Measurements from ENCODE around the gene GARIN1A. TPM values are rescaled to one million over a fixed set of nuclear protein-coding genes. Genes with fewer than 3 reads are reported as not detected.
A peak's percentile ranks its signal among the peaks of the same experiment; 100 is the strongest.

GARIN1A gene
- total and polyA plus RNA-seq, 2 of the 8 experiments (the other 6 are each of a cell fraction or from before 2014, with no cell fraction given): 0.34 TPM; not detected in 1

DNA sequence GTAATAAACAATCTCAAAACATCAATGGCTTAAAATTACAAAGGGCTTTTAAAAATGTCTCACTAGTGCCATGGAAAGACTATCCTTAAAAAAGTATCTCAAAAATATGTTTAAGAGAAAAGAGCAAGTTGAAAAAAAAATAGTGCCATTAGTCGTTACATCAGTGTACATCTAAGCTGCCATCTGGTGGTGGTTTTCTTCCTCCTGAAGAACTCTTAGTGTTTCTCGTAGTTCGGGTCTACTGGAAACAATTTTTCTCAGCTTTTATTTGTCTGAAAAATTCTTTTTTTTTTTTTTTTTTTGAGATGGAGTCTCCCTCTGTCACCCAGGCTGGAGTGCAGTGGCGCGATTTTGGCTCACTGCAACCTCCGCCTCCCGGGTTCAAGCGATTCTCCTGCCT, 5.9 kb upstream of the GARIN1A start:
- Histone ChIP-seq H3K36me3 (ENCODE audit: control insufficient read depth in 2 of 4, insufficient read depth in 4 of 4, low read length in 3 of 4) (no peaks in the 10 kb centered on the region), H3K18ac (ENCODE audit: extremely low read depth, low read length) (no peak overlapping the region), H3K27me3 (replicated peaks in 1 of 4; ENCODE audit: control insufficient read depth in 3 of 4, extremely low read depth in 1 of 4, insufficient read depth in 3 of 4, low read length in 3 of 4) (no peaks in the 10 kb centered on the region), H3K79me2 (ENCODE audit: control insufficient read depth in 1 of 2, insufficient read depth in 2 of 2, low read length in 2 of 2) (no peaks in the 10 kb centered on the region), H3K56ac (replicated peaks; ENCODE audit: insufficient read length, low read depth, low read length) (no peak overlapping the region), H3K14ac (ENCODE audit: insufficient read length) (no peak overlapping the region), H2BK5ac (ENCODE audit: low read depth, low read length) (no peak overlapping the region), H4K20me1 (replicated peaks in 1 of 2; ENCODE audit: control insufficient read depth in 1 of 2, insufficient read depth in 2 of 2, low read length in 2 of 2) (no peaks in the 10 kb centered on the region), H3K4ac (replicated peaks; ENCODE audit: insufficient read length, low read depth, low read length) (no peak overlapping the region), H2AFZ (ENCODE audit: low read length) (no peak overlapping the region), H4K8ac (ENCODE audit: extremely low read depth, insufficient read depth, low read length) (no peak overlapping the region), H3K4me1 (replicated peaks in 1 of 4; ENCODE audit: control insufficient read depth in 3 of 4, insufficient read depth in 4 of 4, low read length in 3 of 4) (no peaks in the 10 kb centered on the region), H3K79me1 (ENCODE audit: low read depth, low read length) (no peaks in the 10 kb centered on the region), H2BK12ac (ENCODE audit: low read depth, low read length) (no peak overlapping the region), H3K9me3 (ENCODE audit: insufficient read depth in 2 of 2, low read depth in 1 of 2, low read length in 1 of 2) (peaks cover 5 to 10% of the 10 kb centered on the region in 2 experiments; a peak in 2 of 4 replicates), H2BK15ac (ENCODE audit: low read length) (no peak overlapping the region), H2BK120ac (replicated peaks; ENCODE audit: low read depth, low read length) (no peak overlapping the region), H3K4me2 (ENCODE audit: insufficient read depth in 1 of 2, low read depth in 2 of 2, low read length in 2 of 2) (no peak overlapping the region), H4K91ac (replicated peaks; ENCODE audit: insufficient read length, low read length) (no peak overlapping the region), H2BK20ac (ENCODE audit: low read length) (no peak overlapping the region), H3K23ac (ENCODE audit: insufficient read length) (no peak overlapping the region), H2AK5ac (ENCODE audit: low read depth, low read length) (no peak overlapping the region), H4K5ac (ENCODE audit: insufficient read length, low read depth, low read length) (no peak overlapping the region), H3K9ac (replicated peaks in 1 of 4; ENCODE audit: extremely low read depth in 1 of 4, low read depth in 3 of 4, low read length in 3 of 4) (no peak overlapping the region), H3K23me2 (ENCODE audit: low read depth, low read length) (no peaks in the 10 kb centered on the region), H3K27ac (ENCODE audit: low read depth, low read length) (no peak overlapping the region), H3K4me3 (ENCODE audit: extremely low read depth in 1 of 4, insufficient read depth in 2 of 4, low read depth in 3 of 4, low read length in 4 of 4) (no peak overlapping the region)
- WGBS, 2 experiments (ENCODE audit: extremely low coverage in 1 of 2, insufficient coverage in 1 of 2, insufficient read length in 1 of 2, insufficient replicate concordance in 2 of 2, low coverage in 1 of 2, low lambda C conversion rate in 2 of 2, missing lambda C conversion rate in 1 of 2): 85% methylated on average over 4 of the region's 8 CpGs; no CpG with 5 or more reads in 1 of the 2 experiments
- FAIRE-seq (peak; percentile 13), DNase-seq (ENCODE audit: low read depth in 1 of 2, low spot score in 2 of 2) (no peak)
- ChIA-PET POLR2A (ENCODE audit: partially characterized antibody) (interaction anchor here (1.5 kb wide), 1 partner anchor 15 kb away, joined by 3 read pairs; no protein-coding TSS in a partner anchor), CTCF (ENCODE audit: partially characterized antibody) (interaction anchor here (1.1 to 2.3 kb wide), 4 partner anchors 16 to 277 kb away, joined by 3 to 12 read pairs (median 4); no protein-coding TSS in a partner anchor)
- TF ChIP-seq, protein P1, sequence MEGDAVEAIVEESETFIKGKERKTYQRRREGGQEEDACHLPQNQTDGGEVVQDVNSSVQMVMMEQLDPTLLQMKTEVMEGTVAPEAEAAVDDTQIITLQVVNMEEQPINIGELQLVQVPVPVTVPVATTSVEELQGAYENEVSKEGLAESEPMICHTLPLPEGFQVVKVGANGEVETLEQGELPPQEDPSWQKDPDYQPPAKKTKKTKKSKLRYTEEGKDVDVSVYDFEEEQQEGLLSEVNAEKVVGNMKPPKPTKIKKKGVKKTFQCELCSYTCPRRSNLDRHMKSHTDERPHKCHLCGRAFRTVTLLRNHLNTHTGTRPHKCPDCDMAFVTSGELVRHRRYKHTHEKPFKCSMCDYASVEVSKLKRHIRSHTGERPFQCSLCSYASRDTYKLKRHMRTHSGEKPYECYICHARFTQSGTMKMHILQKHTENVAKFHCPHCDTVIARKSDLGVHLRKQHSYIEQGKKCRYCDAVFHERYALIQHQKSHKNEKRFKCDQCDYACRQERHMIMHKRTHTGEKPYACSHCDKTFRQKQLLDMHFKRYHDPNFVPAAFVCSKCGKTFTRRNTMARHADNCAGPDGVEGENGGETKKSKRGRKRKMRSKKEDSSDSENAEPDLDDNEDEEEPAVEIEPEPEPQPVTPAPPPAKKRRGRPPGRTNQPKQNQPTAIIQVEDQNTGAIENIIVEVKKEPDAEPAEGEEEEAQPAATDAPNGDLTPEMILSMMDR (IDR thresholded peaks at IDR 0.05; ENCODE audit: control extremely low read depth in 1 of 3, insufficient read depth in 1 of 3, low read depth in 1 of 3, low read length in 3 of 3): peak in 1 of 3 experiments; percentile 39; a peak in 2 of 4 replicates
- TF ChIP-seq ASH2L (IDR thresholded peaks at IDR 0.05; ENCODE audit: low read length) (no peak), RAD21 (IDR thresholded peaks at IDR 0.05 in 1 of 2, conservative IDR thresholded peaks at IDR 0.05 in 1 of 2; ENCODE audit: low read depth in 2 of 2, low read length in 2 of 2) (peak; percentile 18 to 29; a peak in 3 of 4 replicates)

All from H1 (cell line).